Body of pancreas (tissue), 4 donors: ENCODE data around the gene FARS2.

Source experiments
- POLR2A ChIP-seq, 3 donors: fragments of 450-650 bp; IDR thresholded peaks; one replicate each; pipeline ENCODE4 v1.6.1; 2016; ENCODE audit warnings: antibody characterized with exemption in 3 of 3, mild to moderate bottlenecking in 2 of 3
- TF ChIP-seq, protein P1 (sequence below), 7 experiments: fragments of 450-650 bp in 4 of 7; fragments of 200-600 bp in 3 of 7; sonication (generic) in 3 of 7; IDR thresholded peaks; one replicate each; pipeline ENCODE4 v1.5.1; 2016 to 2019; ENCODE audit warnings: antibody characterized with exemption in 7 of 7

DNA sequence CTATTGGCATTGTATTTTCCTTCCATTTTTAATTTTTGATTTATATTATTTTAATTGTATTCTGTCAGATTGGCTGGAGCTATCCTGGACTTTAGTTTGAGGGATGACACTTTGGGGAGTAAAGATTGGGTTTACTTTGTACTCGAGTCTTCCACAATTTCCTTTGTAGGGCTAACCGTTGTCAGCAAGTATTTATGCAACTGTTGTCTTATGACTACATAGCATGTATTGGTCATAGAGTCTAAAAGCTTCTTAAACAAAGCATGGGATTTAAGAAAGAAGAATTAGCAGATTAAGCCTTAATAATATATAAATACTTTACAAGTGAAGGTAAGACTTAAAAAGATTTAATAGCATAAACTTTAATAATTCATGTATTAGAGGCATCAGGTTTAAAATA is 19.6 kb downstream of the FARS2 start:
- TF ChIP-seq, protein P1, sequence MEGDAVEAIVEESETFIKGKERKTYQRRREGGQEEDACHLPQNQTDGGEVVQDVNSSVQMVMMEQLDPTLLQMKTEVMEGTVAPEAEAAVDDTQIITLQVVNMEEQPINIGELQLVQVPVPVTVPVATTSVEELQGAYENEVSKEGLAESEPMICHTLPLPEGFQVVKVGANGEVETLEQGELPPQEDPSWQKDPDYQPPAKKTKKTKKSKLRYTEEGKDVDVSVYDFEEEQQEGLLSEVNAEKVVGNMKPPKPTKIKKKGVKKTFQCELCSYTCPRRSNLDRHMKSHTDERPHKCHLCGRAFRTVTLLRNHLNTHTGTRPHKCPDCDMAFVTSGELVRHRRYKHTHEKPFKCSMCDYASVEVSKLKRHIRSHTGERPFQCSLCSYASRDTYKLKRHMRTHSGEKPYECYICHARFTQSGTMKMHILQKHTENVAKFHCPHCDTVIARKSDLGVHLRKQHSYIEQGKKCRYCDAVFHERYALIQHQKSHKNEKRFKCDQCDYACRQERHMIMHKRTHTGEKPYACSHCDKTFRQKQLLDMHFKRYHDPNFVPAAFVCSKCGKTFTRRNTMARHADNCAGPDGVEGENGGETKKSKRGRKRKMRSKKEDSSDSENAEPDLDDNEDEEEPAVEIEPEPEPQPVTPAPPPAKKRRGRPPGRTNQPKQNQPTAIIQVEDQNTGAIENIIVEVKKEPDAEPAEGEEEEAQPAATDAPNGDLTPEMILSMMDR (IDR thresholded peaks at IDR 0.05): no peak
- TF ChIP-seq POLR2A (IDR thresholded peaks at IDR 0.05): no peak
